HG03571 (cell line): ENCODE data around the gene MOXD1.

Source experiments
- ATAC-seq: cut with Tn5 transposase; IDR thresholded peaks from one replicate; pipeline ENCODE4 v1.9.1; 2021; ENCODE audit not compliant: unreplicated experiment

MOXD1 gene

GRCh38 chr6:132400883-132401617, at the start of gene MOXD1:
Gene MOXD1 (minus strand): TSS chr6:132401475. CDS start chr6:132401426, 49 bp downstream.
- peak; percentile 50 for ATAC-seq

GRCh38 chr6:132446855-132447241, 45.6 kb upstream of the MOXD1 start:
- no peak for ATAC-seq

- no peak for ATAC-seq
These were observed 45.0 kb upstream of the MOXD1 start for GRCh38 chr6:132446141-132446854.

GRCh38 chr6:132445201-132445951, 44.1 kb upstream of the MOXD1 start:
- ATAC-seq: no peak

- no peak for ATAC-seq
These were observed 41.9 kb upstream of the MOXD1 start for GRCh38 chr6:132443206-132443605.

GRCh38 chr6:132430110-132430509, 28.8 kb upstream of the MOXD1 start:
- no peak for ATAC-seq

- ATAC-seq: no peak
These were observed 23.9 kb upstream of the MOXD1 start for GRCh38 chr6:132425176-132425575.

GRCh38 chr6:132423839-132424238, 22.6 kb upstream of the MOXD1 start:
- ATAC-seq: no peak

- no peak for ATAC-seq
These were observed 17.1 kb upstream of the MOXD1 start for GRCh38 chr6:132418235-132418965.

- no peak for ATAC-seq
These were observed 13.5 kb upstream of the MOXD1 start for GRCh38 chr6:132414761-132415160.

GRCh38 chr6:132414322-132414721, 13.0 kb upstream of the MOXD1 start:
- ATAC-seq: no peak

- ATAC-seq: no peak
These were observed 12.2 kb upstream of the MOXD1 start for GRCh38 chr6:132413499-132413802.

- no peak for ATAC-seq
These were observed 11.6 kb upstream of the MOXD1 start for GRCh38 chr6:132412656-132413498.

- ATAC-seq: no peak
These were observed 10.0 kb upstream of the MOXD1 start for GRCh38 chr6:132411296-132411695.

GRCh38 chr6:132410830-132411229, 9.6 kb upstream of the MOXD1 start:
- ATAC-seq: no peak

- ATAC-seq: peak; percentile 44
These were observed 4.1 kb upstream of the MOXD1 start for GRCh38 chr6:132405143-132405915.

- no peak for ATAC-seq
These were observed 3.5 kb upstream of the MOXD1 start for GRCh38 chr6:132404736-132405135.

GRCh38 chr6:132404330-132404729, 3.1 kb upstream of the MOXD1 start:
- ATAC-seq: no peak

- no peak for ATAC-seq
These were observed 477 bp upstream of the MOXD1 start for GRCh38 chr6:132401618-132402285.
